IPS-NIHi7 (cell line): ENCODE results near the gene CARMIL3.

Source experiments
- DNase-seq: peaks from one replicate; pipeline ENCODE4 v3.0.0; 2012; ENCODE audit warnings: mixed read lengths; ENCODE audit errors: extremely low spot score

The CARMIL3 gene

DNA sequence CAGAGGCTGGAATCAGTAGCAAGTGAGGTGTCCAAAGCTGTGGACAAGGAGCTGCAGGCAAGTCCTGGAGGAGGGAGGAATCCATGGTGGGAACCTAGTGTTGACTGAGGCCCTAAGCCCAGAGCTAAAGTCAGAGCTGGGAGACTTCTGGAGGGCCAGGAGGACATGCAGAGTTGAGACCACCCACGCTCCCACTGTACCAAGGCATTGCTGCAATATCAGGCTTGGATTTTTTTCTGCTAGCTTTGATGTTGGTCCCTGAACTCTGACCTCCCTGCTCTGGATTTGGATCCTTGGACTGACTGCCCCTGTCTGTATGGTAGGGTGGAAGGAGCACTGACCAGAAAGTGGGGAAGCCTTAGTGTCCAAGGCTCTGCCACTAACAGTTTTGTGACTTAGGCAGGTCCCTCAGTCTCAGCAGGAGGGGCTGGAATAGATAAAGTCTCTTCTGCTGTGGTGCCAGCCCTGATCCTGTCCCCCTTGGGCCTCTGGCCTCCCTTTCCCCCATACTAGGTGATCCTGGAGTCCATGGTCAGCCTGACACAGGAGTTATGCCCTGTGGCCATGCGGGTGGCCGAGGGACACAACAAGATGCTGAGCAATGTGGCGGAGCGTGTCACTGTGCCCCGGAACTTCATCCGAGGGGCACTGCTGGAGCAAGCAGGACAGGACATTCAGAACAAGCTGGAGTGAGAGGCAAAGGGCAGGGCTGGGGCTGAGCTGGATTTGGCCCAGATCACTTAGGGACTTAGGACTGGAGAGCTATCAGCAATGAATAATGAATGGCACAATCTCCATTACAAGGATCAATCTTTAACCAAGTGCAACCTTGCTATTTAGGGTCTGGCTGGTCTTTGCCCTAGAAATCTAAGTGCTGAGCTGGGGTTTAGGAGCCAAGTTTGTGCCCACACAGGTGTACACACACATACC is 9.4 kb downstream of the CARMIL3 start:
- no peak for DNase-seq

DNA sequence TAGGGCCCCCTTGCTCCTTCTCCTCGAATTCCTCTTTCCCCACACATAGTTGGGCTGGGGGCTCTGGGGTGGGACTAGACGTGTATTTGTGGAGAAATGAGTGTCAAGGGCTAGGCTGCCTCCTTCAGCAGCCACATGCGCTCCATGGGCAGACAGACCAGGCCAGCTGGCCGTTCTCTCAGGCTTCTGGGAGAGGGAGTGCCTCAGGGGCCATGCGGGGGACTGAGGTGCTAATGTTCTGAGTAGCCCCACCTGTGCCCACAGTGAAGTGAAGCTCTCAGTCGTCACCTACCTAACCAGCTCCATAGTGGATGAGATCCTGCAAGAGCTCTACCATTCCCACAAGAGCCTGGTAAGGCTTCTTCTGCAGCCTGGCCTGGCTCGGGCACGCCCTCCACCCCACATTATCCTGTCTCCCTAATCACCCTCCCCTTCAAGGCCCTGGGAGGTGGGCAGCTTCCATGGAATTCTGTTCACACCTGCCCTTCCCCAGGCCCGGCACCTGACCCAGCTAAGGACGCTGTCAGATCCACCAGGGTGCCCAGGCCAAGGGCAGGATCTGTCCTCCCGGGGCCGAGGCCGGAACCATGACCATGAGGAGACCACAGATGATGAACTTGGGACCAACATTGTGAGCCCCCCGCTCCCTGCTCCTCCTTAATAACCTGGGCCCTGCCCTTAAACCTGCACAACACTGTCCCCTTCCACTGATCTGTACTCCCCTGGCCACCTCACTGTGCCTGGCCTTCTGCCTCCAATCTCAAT is 10.6 kb downstream of the CARMIL3 start:
- DNase-seq = no peak

DNA sequence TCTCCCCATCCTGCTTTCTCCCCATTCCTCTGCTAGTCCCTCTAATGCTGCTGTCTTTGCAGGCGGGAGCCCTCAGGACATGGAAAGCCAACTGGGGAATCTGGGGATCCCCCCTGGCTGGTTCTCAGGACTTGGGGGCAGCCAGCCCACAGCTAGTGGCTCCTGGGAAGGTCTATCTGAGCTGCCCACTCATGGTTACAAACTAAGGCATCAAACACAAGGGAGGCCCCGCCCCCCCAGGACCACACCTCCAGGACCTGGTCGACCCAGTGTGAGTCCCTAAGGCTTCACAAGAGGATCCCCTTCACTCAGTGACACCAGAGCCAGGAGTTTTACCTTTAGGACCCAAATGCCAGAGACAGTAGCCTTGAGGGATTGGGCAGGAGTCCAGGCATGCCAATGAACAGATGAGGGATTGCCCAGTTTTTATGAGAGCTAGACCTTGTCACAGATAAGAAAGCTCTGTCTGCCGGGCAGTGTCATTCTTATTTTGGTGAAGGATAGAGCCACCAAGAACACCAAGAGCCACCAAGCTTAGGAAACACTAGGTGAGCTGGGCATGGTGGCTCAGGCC is 11.5 kb downstream of the CARMIL3 start:
- no peak for DNase-seq

DNA sequence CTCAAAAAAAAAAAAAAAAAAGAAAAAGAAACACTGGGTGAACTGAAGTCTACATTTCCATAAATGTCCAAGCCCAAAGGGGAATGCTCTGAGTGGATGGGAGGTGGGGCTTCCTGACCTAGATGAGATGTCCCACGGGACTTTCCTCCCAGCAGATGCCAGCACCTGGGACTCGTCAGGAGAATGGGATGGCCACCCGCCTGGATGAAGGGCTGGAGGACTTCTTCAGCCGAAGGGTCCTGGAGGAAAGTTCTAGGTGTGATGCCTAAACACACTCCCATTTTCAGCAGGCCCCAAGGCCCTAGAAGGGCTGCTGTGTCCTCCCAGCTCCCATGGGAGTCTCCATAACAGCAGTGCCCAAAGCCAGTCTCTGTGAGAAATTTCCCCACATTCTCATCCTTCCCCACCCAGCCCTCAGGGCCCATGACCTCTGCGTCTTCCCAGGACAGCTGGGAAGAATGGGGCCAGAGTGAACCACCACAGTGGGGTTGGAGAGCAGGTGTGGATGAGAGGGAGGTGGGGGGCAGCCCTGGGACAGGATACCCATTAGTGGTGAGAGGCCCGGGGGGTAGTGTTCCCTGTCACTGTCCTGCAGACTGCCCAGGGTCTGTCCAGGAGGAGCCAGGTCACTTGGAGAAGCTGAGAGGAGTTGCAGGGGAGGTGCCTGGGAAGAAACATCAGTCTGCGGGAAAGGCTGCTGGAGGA is 12.4 kb downstream of the CARMIL3 start:
- DNase-seq = no peak

DNA sequence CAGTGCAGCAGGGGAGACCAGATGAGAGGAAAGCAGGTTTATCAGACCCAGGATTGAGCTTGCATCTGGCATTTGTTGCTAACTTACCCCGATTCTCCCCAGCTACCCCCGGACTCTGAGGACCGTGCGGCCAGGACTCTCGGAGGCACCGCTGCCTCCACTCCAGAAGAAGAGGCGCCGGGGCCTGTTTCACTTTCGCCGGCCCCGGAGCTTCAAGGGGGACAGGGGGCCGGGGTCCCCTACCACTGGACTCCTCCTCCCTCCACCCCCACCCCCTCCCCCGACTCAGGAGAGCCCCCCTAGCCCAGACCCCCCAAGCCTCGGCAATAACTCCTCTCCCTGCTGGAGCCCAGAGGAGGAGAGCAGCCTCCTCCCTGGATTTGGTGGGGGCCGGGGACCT is 13.0 kb downstream of the CARMIL3 start:
- DNase-seq = no peak

DNA sequence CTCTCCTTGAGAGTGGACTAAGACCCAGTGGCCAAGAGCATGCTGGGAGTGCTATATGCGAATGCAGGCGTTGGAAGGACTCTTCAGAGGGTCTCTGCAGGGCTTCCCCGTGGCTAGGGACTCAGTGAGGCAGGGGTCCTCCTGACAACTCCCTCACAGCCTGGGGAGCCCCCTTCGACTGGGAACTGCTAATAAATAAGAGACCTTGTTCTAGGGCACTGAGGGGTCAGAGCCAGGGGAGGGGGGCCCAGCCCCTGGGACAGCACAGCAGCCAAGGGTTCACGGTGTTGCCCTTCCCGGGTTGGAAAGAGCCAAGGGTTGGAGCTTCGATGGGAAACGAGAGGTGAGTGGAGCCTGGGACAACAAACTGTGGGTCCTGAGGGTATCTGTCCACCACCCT is 13.6 kb downstream of the CARMIL3 start:
- no peak for DNase-seq

DNA sequence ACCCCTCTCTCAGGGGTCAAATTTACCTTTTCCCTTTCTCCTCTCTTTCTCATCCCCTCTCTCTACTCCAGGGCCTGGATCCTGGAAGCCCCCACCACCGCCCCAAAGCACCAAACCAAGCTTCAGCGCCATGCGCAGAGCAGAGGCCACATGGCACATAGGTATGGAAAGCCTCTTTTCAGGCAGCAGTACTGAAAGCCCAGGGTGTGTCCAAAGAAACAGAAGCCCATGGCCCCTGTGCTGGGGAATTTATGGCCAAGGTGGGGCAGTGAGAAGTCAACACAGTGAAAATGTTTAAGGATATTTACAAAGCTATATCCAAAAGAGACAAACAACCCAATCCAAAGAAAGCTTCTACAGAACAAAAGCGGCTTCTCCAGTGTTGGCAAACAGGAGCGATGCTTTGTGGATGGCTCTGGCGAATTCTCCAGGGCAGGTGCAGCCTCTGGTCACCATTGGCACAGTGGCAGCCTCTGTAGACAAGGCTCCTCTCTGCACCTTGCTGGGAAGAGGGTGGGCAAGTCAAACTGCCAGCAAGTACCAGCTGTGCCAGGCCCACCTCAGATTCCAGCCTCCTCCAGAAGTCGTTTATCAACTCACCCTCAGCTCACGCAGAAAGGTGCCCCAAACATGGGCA is 14.8 kb downstream of the CARMIL3 start:
- DNase-seq = no peak

DNA sequence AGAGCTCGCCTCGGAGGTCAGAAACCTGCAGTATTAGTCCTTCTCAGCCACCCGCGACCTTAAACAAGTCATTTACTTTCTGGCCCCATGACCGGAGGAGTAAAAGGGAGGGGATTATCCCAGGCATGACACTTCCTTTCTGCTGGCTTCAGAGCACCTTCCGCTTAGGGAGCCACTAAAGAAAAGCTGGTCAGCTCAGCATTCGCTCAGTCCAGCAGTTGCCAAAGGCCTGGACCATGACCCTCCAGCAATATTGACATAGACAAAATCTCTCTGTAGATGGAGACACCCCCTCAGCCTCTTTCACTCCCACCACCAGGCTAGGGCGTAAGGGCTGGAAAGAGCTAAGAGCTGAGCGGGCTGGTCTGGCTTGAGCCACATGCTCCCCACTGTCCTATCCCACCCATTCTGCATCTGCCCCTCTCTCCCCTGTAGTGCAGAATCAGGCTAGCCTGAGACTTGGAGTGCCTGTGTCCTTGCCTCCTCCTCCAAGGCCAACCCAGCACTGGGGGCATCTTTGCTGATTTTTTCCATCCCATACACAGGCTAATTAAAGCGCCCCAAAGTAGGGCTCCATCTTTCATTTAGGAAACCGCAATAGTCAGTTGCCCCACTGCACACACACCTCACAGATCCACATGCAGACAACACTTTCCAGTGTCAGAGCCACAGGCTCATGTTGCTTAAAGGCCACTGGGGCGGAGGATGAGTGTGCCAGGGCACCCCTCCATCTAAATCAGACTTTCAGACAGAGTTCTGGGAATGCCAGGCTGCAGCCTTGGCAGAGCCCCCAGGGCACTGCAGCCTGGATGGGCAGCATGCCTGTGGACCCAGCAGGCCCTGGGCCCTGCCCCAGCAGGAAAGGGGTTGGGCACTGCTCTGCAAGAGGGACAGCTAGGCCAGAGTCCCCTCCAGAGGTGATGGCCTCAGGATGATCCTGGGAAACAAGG is 15.6 kb downstream of the CARMIL3 start:
- DNase-seq = no peak

DNA sequence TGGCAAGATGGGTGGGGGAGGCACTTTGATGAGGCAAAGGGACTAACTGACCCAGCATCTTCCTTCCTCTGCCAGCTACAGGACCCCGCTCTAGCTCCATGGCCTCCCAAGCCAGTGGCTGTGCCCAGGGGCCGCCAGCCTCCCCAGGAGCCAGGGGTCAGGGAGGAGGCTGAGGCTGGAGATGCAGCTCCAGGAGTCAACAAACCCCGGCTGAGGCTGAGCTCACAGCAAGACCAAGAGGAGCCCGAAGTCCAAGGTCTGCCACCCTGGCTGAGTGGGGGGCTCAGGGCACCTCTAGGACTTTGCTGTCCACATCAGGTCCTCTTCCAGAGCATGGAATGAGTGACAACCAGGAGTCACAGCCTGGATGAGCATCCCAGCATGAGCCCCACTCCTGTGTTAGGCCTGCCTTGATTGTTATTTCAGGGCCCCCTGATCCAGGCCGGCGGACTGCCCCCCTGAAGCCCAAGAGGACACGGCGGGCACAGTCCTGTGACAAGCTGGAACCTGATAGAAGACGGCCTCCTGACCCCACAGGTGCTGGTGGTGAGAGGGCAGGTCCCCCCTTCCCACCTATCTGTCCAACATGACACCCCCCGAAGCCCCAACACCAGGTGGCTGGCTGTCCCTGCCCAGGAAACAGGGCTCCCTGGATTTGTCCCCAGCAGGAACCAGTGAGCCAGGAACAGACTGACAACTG is 17.1 kb downstream of the CARMIL3 start:
- DNase-seq = no peak

DNA sequence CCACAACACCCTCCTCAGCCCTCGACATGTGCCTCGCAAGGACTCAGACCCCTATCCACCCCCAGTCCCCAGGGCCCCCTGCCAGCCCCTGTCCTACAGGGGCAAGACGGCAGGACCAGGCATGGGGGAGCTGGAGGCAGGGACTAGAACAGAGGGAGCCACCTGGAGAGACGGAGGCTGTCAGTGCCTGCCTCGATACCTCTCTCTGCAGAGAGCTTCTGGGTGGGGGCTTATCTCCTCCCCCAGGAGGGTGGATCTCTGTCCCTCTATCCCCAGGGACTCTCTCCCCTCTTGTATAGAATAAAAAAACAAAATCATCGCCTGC is 17.6 kb downstream of the CARMIL3 start:
- DNase-seq = no peak

DNA sequence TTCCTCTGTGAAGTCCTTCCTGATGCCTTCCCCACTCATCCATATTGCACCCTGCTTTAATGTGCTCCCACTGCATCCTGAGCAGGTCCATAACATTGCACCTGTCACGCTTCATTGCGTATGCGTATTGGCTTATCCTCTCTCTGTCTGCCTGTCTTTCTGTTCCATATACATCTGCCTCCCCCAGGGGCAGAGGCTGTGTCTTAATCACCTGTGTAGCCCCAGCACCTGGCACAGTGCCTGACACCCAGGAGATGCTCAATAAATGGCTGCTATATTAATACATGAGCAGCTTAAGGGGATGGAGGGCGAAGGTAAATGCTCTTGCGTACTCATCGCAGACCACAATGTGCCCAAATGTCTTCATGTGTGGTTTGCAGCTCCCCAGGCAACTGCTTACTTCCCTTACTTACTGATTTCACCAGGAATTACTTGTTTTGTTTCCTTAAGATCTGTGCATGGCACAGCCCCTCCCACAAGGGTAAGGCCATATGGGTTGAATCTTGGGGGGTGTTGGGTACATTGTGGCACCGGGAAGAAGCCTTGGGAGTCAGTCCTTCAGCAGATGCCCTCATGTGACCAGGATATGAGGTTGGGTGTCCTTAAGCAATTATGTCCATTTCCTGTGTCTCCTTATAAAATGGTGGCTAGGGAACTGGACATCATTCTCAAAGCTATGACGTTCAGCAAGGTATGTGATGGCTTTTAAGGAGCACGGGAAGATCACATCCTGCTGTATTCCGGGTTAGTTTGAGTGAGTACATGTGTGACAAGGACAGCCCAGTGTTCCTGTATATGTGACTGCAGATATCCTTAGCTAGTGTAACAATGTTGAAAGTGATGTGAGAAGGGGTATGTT is 18.7 kb downstream of the CARMIL3 start:
- no peak for DNase-seq

DNA sequence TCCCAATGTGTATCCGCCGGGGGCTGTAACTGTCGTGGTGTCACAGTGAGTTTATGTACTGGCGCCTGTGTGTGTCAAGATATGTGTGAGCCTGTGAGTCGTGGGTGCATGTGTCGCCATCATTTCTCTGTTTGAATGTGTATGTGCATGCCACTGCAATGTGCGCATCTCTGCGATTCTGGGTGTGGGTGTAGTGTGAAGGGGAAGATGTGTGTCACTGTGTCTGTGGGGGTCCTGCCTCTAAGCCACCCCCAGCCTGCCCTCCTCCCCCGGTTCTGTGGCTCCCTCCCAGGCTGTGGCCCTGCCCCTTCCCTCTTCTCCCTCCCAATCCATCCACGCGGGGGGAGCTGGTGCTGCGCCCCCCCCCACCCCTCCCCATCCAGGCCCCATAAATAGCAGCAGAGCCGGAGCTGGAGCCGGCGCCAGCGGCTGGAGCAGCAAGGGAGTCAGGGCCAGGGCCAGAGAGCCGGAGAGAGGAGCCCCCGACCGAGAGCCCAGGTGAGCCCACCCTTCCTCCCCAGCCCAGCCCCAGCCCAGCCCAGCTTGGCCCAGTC is 19.4 kb downstream of the CARMIL3 start, which contains the start of gene CPNE6:
CPNE6 (plus strand) TSS at position 419 of the 554 bp plus-strand sequence. CDS start 1,375 bp downstream, outside the sequence.
- no peak for DNase-seq

DNA sequence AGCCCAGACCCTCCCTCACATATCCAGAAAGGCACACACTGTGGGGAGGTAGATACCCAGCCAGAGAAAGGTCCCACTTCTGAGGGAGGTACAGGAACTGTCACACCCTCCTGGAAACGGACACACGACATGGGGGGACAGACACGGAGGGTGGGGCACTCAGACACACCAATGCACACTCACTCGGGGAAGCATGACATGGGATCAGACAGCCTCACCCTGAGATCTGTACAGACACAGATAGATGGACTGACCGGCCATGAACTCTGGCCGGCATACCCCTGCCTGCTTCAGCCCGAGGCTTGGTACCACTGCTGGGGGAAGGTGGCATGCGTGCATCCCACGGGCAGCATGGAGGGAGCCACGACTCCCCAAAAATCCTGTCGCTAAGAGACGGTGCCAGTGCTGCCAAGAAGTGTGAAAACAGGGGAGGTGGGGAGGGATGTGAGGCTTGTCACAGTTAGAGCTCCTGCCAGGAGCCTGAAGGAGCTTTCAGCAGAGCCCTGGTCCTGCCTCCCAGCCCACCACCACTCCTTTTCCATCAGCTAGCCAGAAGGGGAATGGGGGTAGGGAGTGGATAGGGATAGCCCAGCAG is 20.1 kb downstream of the CARMIL3 start:
- no peak for DNase-seq

DNA sequence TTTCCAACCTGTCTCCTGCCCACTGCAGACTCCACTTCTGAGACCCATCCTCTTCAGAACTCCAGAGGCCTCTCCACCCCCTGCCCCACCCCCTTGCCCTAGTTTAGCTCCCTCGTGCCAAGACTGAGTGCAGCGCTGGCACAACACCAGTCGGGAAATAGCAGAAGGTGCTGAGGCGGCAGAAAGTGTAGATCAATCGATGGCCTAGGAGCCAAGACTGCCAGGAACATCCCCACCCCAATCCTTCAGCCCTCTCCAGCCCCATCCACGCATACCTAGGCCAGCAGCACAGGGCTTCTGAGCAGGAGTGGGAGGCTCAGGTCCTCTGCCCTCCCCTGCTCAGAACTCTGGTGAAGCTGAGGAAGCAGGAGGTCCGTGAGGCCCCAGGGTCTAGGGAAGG is 20.6 kb downstream of the CARMIL3 start:
- DNase-seq = no peak

DNA sequence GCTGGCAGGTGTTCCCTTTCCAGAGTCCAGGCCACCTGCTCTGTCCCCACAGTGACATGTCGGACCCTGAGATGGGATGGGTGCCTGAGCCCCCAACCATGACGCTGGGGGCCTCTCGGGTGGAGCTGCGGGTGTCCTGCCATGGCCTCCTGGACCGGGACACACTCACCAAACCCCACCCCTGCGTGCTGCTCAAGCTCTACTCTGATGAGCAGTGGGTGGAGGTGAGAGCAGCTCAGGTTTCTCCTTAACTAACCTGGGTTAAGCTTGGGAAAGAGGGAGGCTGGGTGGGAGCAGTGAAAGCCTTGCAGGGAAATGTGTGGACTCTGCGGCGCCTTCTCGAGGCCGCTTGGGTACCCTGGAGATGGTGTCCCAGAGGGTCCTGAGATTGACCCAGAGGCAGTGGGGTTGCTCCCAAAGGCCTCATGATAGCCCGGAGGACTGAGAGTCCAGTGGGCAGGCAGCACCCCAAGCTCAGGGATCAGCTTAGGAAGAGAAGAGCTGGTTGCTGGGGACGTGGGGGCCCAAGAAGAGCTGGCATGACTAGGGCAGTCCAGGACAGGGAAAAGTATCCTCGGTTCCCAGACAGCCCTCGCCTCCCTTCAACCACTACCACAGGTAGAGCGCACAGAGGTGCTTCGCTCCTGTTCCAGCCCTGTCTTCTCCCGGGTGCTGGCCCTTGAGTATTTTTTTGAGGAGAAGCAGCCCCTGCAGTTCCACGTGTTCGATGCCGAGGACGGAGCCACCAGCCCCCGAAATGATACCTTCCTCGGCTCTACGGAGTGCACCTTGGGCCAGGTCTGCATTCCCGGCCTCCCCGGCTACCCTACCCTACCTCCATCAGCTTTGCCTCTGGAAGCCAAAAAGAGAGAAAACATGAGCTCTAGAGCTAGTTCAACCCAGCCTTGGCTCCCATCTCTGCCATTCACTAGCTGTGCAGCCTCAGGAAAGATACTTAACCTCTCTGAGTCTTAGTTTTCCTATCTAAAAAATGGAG is 21.4 kb downstream of the CARMIL3 start:
- DNase-seq = no peak

DNA sequence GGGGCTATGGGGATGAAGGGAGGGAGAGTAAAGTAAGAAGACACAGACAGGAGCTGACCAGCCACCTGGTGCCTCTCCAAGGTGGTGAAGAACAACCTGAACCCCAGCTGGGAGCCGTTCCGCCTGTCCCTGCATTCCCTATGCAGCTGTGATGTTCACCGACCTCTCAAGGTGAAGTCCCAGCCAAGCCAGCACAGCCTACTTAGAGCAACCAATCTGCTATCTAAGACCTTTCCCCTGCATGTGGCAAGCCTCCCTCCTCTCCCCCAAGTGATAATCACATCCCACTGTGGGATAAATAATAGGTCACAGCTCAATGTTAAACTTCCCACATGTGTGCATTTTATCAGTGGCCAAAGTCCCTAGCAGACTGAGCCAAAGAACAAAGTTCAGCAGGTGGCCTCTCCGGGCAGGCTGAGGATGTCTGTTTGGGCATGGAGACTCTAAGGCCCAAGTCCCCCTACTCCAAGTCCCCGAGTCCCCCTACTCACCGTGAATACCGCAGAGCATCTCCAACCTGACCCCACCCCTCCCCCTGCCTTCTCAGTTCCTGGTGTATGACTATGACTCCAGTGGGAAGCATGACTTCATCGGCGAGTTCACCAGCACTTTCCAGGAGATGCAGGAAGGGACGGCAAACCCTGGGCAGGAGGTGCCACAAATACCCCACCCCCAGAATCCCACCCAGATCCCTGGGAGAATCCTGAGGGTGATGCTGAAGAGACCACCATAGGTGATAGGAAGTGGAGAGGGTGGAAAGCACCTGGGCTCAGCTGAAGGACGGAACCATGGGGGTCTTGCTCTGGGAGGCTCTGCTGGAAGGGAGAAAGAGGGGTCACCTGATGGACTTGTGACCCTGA is 23.0 kb downstream of the CARMIL3 start:
- DNase-seq = no peak
